ENCODE results near the gene RINL. TPM values are rescaled to one million over a fixed set of nuclear protein-coding genes. Genes with fewer than 3 reads are reported as not detected.

Gene RINL
- total RNA-seq, 1 experiment from 2014 or later = 1.3 TPM

DNA sequence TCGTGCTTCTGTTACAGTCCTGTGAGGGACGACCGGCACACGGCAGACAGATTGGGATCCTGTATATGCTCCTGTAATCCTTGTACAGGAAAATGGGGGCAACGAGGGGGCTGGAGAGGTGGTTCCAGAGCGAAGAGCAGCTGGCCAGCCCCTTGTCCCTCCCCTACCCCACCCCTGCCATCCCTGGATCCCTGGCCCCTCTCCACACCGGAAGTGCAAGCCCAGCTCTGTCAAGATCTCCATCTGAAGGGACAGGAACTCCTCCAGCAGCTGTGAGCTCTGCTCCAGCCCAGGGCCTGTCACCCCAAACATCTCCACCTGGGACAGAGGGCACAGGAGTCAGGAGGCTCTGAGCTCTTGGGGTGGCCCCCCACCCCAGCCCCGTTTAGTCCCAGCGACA lies 39.4 kb upstream of the RINL start:
- ChIA-PET POLR2A (no interaction called here), CTCF (interaction anchor here (0.5 to 1.8 kb wide), 6 partner anchors 17 to 185 kb away, joined by 3 to 10 read pairs (median 6); partner anchors contain the start of gene NFKBIB)
- in situ Hi-C loops (cut with HindIII; ENCODE audit: low pct_unique_long_range_greater_than_20kb, low sequenced_read_pairs) = no loop called here
- TF ChIP-seq POLR2AphosphoS5 (IDR thresholded peaks at IDR 0.05; ENCODE audit: low read depth, low read length) (0 out of 2 replicates have a peak, but pooled peaks have one; percentile 2), SIN3A (IDR thresholded peaks at IDR 0.05; ENCODE audit: borderline replicate concordance, insufficient read depth, low read depth, low read length) (no peak)
- ATAC-seq = peak; percentile 23
- Histone ChIP-seq H3K27ac (ENCODE audit: low read length) (peak overlapping the region; percentile 0; the same call in 1 of the 2 replicates), H3K9me3 (ENCODE audit: control insufficient read depth, insufficient read depth, low read depth, low read length) (no peaks in the 10 kb centered on the region), H3K27me3 (ENCODE audit: control insufficient read depth, insufficient read depth, low read length) (no peaks in the 10 kb centered on the region), H3K4me3 (ENCODE audit: low read depth in 2 of 2, low read length in 2 of 2) (no peak overlapping the region), H3K36me3 (ENCODE audit: control insufficient read depth, insufficient read depth, low read length) (no peaks in the 10 kb centered on the region), H3K4me1 (ENCODE audit: control insufficient read depth, insufficient read depth, low read length) (peaks cover 11% of the 10 kb centered on the region)
- no TSS peak for BruUV-seq (replicated peaks)
- intact Hi-C loops (cut with micrococcal nuclease; ENCODE audit: unreplicated experiment) = no loop called here
- DNase-seq (ENCODE audit: low read depth, low spot score) = no peak

DNA sequence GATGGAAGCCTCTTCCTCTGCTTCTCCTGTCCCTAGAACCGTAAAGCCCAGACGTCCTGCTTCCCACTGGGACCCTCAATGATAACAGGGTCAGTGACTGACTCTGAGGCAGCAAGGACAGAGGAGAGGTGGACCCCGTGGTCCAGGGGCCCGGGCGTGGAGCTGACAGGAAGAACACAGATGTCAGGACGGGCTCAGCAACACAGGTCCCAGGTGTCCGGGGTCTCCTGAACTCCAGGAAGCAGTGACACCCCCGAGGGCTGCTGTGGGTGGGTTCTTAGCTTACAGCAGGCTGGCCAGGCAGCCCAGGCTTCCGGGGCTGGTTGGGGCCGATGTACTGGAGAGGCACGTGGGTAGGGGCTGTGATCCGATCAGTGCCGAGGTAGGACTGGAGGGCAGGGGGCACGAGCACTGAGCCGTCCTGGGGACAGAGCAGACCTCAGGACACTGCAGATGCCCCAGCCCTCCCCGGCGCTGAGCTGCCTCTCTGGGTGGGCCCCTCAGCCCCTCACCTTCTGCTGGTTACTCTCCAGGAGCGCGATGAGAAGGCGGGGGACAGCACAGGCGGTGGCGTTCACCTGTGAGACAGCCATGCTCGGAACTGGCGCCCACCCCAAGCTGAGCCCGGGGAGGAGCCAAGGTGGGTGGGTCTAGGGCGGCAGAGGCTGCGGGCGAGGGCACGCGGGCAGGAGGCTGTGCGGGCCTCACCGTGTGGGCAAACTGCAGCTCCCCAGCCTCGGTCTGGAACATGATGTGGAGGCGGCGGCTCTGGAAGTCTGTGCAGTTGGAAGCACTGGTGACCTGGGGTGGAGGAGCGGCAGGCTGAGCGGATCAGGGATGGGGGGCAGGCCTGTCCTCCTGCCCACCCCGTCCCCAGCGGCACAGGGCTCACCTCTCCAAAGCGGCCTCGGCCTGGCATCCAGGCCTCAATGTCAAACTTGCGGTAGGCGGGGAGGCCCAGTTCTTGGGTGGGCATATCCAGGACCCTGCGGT lies 37.5 kb upstream of the RINL start:
- POLR2A ChIA-PET = interaction anchor here (0.5 to 1.5 kb wide), 5 partner anchors 10 to 71 kb away, joined by 3 to 5 read pairs (median 4); partner anchors contain the start of genes MRPS12 and SARS2
- Histone ChIP-seq H3K36me3 (ENCODE audit: control insufficient read depth, insufficient read depth, low read length) (no peaks in the 10 kb centered on the region), H3K27me3 (ENCODE audit: control insufficient read depth, insufficient read depth, low read length) (no peaks in the 10 kb centered on the region), H3K9me3 (ENCODE audit: control insufficient read depth, insufficient read depth, low read depth, low read length) (no peaks in the 10 kb centered on the region), H3K27ac (ENCODE audit: low read length) (no peak overlapping the region), H3K4me3 (ENCODE audit: low read depth in 2 of 2, low read length in 2 of 2) (no peak overlapping the region), H3K4me1 (ENCODE audit: control insufficient read depth, insufficient read depth, low read length) (peaks cover 11% of the 10 kb centered on the region)
- BruUV-seq (replicated peaks) = no TSS peak
- intact Hi-C loops (cut with micrococcal nuclease; ENCODE audit: unreplicated experiment) (no loop called here), in situ Hi-C loops (cut with HindIII; ENCODE audit: low pct_unique_long_range_greater_than_20kb, low sequenced_read_pairs) (no loop called here)
- no peak for DNase-seq (ENCODE audit: low read depth, low spot score)
- TF ChIP-seq SIN3A (IDR thresholded peaks at IDR 0.05; ENCODE audit: borderline replicate concordance, insufficient read depth, low read depth, low read length) (no peak), TCF7L2 (IDR thresholded peaks at IDR 0.05; ENCODE audit: low read depth, low read length) (no peak), POLR2AphosphoS5 (IDR thresholded peaks at IDR 0.05; ENCODE audit: low read depth, low read length) (no peak)
- TF ChIP-seq, protein P1, sequence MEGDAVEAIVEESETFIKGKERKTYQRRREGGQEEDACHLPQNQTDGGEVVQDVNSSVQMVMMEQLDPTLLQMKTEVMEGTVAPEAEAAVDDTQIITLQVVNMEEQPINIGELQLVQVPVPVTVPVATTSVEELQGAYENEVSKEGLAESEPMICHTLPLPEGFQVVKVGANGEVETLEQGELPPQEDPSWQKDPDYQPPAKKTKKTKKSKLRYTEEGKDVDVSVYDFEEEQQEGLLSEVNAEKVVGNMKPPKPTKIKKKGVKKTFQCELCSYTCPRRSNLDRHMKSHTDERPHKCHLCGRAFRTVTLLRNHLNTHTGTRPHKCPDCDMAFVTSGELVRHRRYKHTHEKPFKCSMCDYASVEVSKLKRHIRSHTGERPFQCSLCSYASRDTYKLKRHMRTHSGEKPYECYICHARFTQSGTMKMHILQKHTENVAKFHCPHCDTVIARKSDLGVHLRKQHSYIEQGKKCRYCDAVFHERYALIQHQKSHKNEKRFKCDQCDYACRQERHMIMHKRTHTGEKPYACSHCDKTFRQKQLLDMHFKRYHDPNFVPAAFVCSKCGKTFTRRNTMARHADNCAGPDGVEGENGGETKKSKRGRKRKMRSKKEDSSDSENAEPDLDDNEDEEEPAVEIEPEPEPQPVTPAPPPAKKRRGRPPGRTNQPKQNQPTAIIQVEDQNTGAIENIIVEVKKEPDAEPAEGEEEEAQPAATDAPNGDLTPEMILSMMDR (IDR thresholded peaks at IDR 0.05) = no peak
- TF ChIP-seq, protein P2, sequence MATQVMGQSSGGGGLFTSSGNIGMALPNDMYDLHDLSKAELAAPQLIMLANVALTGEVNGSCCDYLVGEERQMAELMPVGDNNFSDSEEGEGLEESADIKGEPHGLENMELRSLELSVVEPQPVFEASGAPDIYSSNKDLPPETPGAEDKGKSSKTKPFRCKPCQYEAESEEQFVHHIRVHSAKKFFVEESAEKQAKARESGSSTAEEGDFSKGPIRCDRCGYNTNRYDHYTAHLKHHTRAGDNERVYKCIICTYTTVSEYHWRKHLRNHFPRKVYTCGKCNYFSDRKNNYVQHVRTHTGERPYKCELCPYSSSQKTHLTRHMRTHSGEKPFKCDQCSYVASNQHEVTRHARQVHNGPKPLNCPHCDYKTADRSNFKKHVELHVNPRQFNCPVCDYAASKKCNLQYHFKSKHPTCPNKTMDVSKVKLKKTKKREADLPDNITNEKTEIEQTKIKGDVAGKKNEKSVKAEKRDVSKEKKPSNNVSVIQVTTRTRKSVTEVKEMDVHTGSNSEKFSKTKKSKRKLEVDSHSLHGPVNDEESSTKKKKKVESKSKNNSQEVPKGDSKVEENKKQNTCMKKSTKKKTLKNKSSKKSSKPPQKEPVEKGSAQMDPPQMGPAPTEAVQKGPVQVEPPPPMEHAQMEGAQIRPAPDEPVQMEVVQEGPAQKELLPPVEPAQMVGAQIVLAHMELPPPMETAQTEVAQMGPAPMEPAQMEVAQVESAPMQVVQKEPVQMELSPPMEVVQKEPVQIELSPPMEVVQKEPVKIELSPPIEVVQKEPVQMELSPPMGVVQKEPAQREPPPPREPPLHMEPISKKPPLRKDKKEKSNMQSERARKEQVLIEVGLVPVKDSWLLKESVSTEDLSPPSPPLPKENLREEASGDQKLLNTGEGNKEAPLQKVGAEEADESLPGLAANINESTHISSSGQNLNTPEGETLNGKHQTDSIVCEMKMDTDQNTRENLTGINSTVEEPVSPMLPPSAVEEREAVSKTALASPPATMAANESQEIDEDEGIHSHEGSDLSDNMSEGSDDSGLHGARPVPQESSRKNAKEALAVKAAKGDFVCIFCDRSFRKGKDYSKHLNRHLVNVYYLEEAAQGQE (IDR thresholded peaks at IDR 0.05; ENCODE audit: insufficient read depth in 1 of 2, low read depth in 2 of 2, low read length in 1 of 2) = no peak
- CTCF ChIA-PET = interaction anchor here (0.7 to 1.0 kb wide), 2 partner anchors 52 to 65 kb away, joined by 3 read pairs; no protein-coding TSS in a partner anchor
- ATAC-seq = no peak
